Endothelial cell of umbilical vein (primary cell): ENCODE measurements around the gene FAM50A. TPM values are rescaled to one million over a fixed set of nuclear protein-coding genes. Genes with fewer than 3 reads are reported as not detected.
"Not testable (repeated sequence)": the region's sequence is repeated elsewhere in the genome, so short reads cannot be mapped to it uniquely, and the experiment has no call there.

Experiments used
- BruUV-seq: library from RNA; stranded (reverse); fragments of 400-500 nt; replicated peaks from 2 replicates; lab custom pipeline; 2021; lab: Mats Ljungman, UMichigan
- CTCF ChIA-PET: fragments of 300-600, 350-600 bp; sonication (Branson Sonifier 250); formaldehyde crosslinking; loops from one replicate; lab custom pipeline; 2021; ENCODE audit warnings: antibody characterized with exemption, inconsistent platforms; lab: Charles Lee
- POLR2A ChIA-PET: fragments of 300-600, 350-600 bp; sonication (Branson Sonifier 250); formaldehyde crosslinking; loops from one replicate; lab custom pipeline; 2021; ENCODE audit warnings: antibody characterized with exemption, inconsistent platforms; lab: Charles Lee
- DNase-seq: peaks from one replicate; pipeline ENCODE4 v3.0.0-alpha.2; 2011; ENCODE audit warnings: low read depth, low spot score
- FAIRE-seq: peaks from 2 replicates; lab custom pipeline; 2011; peaks lifted over from hg19 to GRCh38; lab: Jason Lieb, UNC
- H2AFZ ChIP-seq: 2 replicates; pipeline ENCODE4 v1.6.0; 2012; ENCODE audit warnings: low read depth, low read length, control low read depth, inconsistent platforms
- H3K27ac ChIP-seq: 2 replicates; pipeline ENCODE4 v1.5.1; 2011; ENCODE audit warnings: low read depth, mild to moderate bottlenecking, control low read depth, low read length, moderate library complexity; ENCODE audit not compliant: insufficient read depth
- H3K27me3 ChIP-seq, 2 experiments: 2 replicates each; pipeline versions ENCODE4 v1.6.0 to v1.6.1; 2011; ENCODE audit warnings: low read length in 2 of 2, mixed read lengths in 1 of 2; ENCODE audit not compliant: control insufficient read depth in 2 of 2, insufficient read depth in 2 of 2
- H3K36me3 ChIP-seq, 2 experiments: 2 replicates in 1 of 2; 3 replicates in 1 of 2; pipeline ENCODE4 v1.5.1; 2011; ENCODE audit warnings: low read length in 2 of 2, mild to moderate bottlenecking in 1 of 2, moderate library complexity in 1 of 2; ENCODE audit not compliant: control insufficient read depth in 2 of 2, insufficient read depth in 2 of 2; ENCODE audit errors: extremely low read depth in 1 of 2
- H3K4me1 ChIP-seq: 3 replicates; pipeline ENCODE4 v1.5.1; 2011; ENCODE audit warnings: mild to moderate bottlenecking, low read length; ENCODE audit not compliant: control insufficient read depth, insufficient read depth; ENCODE audit errors: extremely low read depth
- H3K4me2 ChIP-seq: 2 replicates; pipeline ENCODE4 v1.6.1; 2011; ENCODE audit warnings: low read length, control low read depth, mixed read lengths; ENCODE audit not compliant: insufficient read depth
- H3K4me3 ChIP-seq, 3 experiments: fragments of 200-600 bp in 1 of 3; sonication (generic), shearing (Covaris generic) in 1 of 3; replicated peaks in 1 of 3; 2 replicates each; pipeline ENCODE4 v1.5.1; 2011 to 2016; ENCODE audit warnings: control low read depth in 3 of 3, low read length in 3 of 3, mild to moderate bottlenecking in 2 of 3, inconsistent platforms in 1 of 3, low read depth in 1 of 3, moderate library complexity in 1 of 3; ENCODE audit not compliant: insufficient read depth in 1 of 3
- H3K79me2 ChIP-seq: 2 replicates; pipeline ENCODE4 v1.6.0; 2012; ENCODE audit warnings: low read length, inconsistent platforms; ENCODE audit not compliant: control insufficient read depth, insufficient read depth
- H3K9ac ChIP-seq: replicated peaks from 2 replicates; pipeline ENCODE3; 2011; ENCODE audit warnings: low read length, control low read depth; ENCODE audit not compliant: insufficient read depth; ENCODE audit errors: extremely low read depth
- H3K9me1 ChIP-seq: replicated peaks from 3 replicates; pipeline ENCODE4 v1.6.0; 2011; ENCODE audit warnings: mild to moderate bottlenecking, low read length; ENCODE audit not compliant: control insufficient read depth, insufficient read depth; ENCODE audit errors: extremely low read depth
- H3K9me3 ChIP-seq: replicated peaks from 2 replicates; pipeline ENCODE4 v1.5.1; 2012; ENCODE audit warnings: low read length, inconsistent platforms; ENCODE audit not compliant: control insufficient read depth, insufficient read depth
- H4K20me1 ChIP-seq: replicated peaks from 2 replicates; pipeline ENCODE3; 2011; ENCODE audit warnings: mild to moderate bottlenecking, low read length; ENCODE audit not compliant: control insufficient read depth, insufficient read depth; ENCODE audit errors: extremely low read depth
- EZH2 ChIP-seq: IDR thresholded peaks from 2 replicates; pipeline ENCODE4 v1.6.1; 2012; ENCODE audit warnings: borderline replicate concordance, low read depth, mild to moderate bottlenecking, moderate library complexity, low read length, inconsistent platforms; ENCODE audit not compliant: severe bottlenecking
- FOS ChIP-seq: IDR thresholded peaks from 2 replicates; pipeline ENCODE4 v1.6.1; 2011; ENCODE audit warnings: mild to moderate bottlenecking, low read length, moderate library complexity, borderline replicate concordance; ENCODE audit not compliant: insufficient read depth
- MYC ChIP-seq: IDR thresholded peaks from one replicate; pipeline ENCODE4 v1.6.1; 2011; ENCODE audit warnings: mild to moderate bottlenecking, low read depth, low read length
- POLR2A ChIP-seq: IDR thresholded peaks from 2 replicates; pipeline ENCODE4 v1.6.1; 2012; ENCODE audit warnings: low read depth, mild to moderate bottlenecking, control low read depth, low read length
- POLR2AphosphoS5 ChIP-seq: IDR thresholded peaks from 2 replicates; pipeline ENCODE4 v1.6.1; 2012; ENCODE audit warnings: low read depth, mild to moderate bottlenecking, control low read depth, low read length, moderate library complexity; ENCODE audit not compliant: insufficient read depth
- dilution Hi-C: fragments of 300-500 bp; cut with MboI; formaldehyde crosslinking; loops from one replicate; pipeline ENCODE4 v1.15.0; 2019; ENCODE audit warnings: low sequenced_read_pairs; ENCODE audit not compliant: extremely low pct_ligation_motif_present
- intact Hi-C: fragments of 100-400 bp; cut with micrococcal nuclease; formaldehyde crosslinking; loops from one replicate; pipeline ENCODE4 v1.10.0; 2022
- polyA plus RNA-seq, 4 experiments: library from polyadenylated mRNA; depleted of rRNA in 3 of 4; stranded (reverse) in 3 of 4; unstranded in 1 of 4; fragments of >200 nt; gene quantifications; 2 replicates each; pipeline versions ENCODE4 v1.2.1 to v1.2.3, GENCODE V29; 2011 to 2012; ENCODE audit warnings: missing spikeins in 1 of 4
- total RNA-seq: library from RNA; stranded (reverse); gene quantifications from 2 replicates; pipeline ENCODE4 v1.2.3, GENCODE V29; 2021

FAM50A gene
- total and polyA plus RNA-seq, 2 donors (not counting 3 experiments of a cell fraction or from before 2014, with no cell fraction given) = 75.9 to 123 TPM

DNA sequence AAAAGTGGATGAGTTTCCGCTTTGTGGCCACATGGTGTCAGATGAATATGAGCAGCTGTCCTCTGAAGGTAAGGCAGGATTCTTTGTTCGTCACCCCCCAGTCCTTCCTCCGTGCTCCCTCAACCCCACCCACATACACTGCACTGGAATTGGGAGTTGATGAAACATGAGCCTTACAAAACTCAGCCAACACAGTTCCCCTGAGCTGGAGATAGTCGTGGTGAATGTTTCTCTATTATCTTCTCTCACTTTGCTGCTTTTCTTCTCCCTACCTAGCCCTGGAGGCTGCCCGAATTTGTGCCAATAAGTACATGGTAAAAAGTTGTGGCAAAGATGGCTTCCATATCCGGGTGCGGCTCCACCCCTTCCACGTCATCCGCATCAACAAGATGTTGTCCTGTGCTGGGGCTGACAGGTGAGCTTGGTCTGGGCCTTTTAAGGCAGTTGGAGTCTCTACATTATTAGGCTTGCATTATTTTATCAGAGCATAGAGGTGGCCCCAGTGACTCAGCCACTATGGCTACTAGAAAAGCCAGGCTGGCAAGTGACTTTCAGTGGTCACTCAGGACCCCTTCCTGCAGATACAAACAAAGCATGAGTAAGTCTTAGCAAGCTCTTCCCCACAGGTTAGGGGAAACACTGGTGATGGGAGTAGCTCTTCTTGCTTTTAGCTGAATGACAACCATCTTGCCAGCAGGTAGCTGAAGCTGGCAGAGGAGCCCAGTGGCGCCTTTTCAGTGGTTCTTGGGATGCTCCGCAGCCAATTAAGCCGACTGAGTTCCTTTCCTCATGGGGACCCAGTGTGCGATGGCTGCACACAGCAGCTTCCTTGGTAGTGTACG, 44.2 kb upstream of the FAM50A start:
- BruUV-seq = no TSS peak
- H3K79me2 ChIP-seq = peaks cover 20% of the 10 kb centered on the region
- no peak overlapping the region for H2AFZ ChIP-seq
- ChIA-PET POLR2A (interaction anchor here (0.7 to 1.5 kb wide), 4 partner anchors 9 to 22 kb away, joined by 3 to 8 read pairs (median 3); no protein-coding TSS in a partner anchor), CTCF (interaction anchor here (1.0 to 1.6 kb wide), 2 partner anchors 12 to 21 kb away, joined by 3 to 5 read pairs; partner anchors contain the start of genes EMD and TAFAZZIN)
- peak overlapping the region; percentile 95 for H3K9ac ChIP-seq
- H4K20me1 ChIP-seq = no peaks in the 10 kb centered on the region
- H3K4me1 ChIP-seq = peaks cover 8% of the 10 kb centered on the region
- FAIRE-seq = no peak
- peak overlapping the region; percentile 29 to 86 (median 66) for H3K4me3 ChIP-seq
- dilution Hi-C loops (no loop called here), intact Hi-C loops (no loop called here)
- DNase-seq = no peak
- H3K27ac ChIP-seq = peak overlapping the region; percentile 74
- no peaks in the 10 kb centered on the region for H3K9me3 ChIP-seq
- H3K27me3 ChIP-seq = no peaks in the 10 kb centered on the region
- H3K9me1 ChIP-seq = no peaks in the 10 kb centered on the region
- H3K4me2 ChIP-seq = peak overlapping the region; percentile 82
- no peak for TF ChIP-seq EZH2
- TF ChIP-seq MYC = no peak
- TF ChIP-seq FOS = no peak
- TF ChIP-seq POLR2AphosphoS5 = no peak
- no peak for TF ChIP-seq POLR2A
- H3K36me3 ChIP-seq = peaks cover 15 to 18% of the 10 kb centered on the region in 2 experiments

DNA sequence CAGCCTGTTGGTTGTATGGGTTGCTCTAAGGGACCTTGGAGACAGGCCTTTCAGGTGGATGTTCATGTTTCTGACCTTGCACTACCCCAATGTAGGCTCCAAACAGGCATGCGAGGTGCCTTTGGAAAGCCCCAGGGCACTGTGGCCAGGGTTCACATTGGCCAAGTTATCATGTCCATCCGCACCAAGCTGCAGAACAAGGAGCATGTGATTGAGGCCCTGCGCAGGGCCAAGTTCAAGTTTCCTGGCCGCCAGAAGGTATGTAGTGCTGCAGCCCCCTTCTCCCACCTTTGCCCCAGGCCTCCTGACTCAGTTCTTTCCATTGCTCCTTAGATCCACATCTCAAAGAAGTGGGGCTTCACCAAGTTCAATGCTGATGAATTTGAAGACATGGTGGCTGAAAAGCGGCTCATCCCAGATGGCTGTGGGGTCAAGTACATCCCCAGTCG, 43.5 kb upstream of the FAM50A start:
- H3K27ac ChIP-seq, dilution Hi-C loops, H4K20me1 ChIP-seq, BruUV-seq, CTCF ChIA-PET, FAIRE-seq, H3K9me1 ChIP-seq, H2AFZ ChIP-seq, intact Hi-C loops, DNase-seq, H3K9me3 ChIP-seq, H3K4me1 ChIP-seq, H3K27me3 ChIP-seq: not testable (repeated sequence)
- POLR2A ChIA-PET = interaction anchor here (0.7 to 1.5 kb wide), 3 partner anchors 8 to 13 kb away, joined by 3 read pairs; no protein-coding TSS in a partner anchor
- H3K9ac ChIP-seq = peak overlapping the region; percentile 95
- peaks cover 15 to 18% of the 10 kb centered on the region in 2 experiments for H3K36me3 ChIP-seq
- peak overlapping the region; percentile 82 for H3K4me2 ChIP-seq
- H3K4me3 ChIP-seq = peak overlapping the region in 1 of 3 experiments; percentile 86
- H3K79me2 ChIP-seq = peaks cover 20% of the 10 kb centered on the region
